ENCODE data around the gene SHMT1.
"Not testable (repeated sequence)": the region's sequence is repeated elsewhere in the genome, so short reads cannot be mapped to it uniquely, and the experiment has no call there.

SHMT1 gene

DNA sequence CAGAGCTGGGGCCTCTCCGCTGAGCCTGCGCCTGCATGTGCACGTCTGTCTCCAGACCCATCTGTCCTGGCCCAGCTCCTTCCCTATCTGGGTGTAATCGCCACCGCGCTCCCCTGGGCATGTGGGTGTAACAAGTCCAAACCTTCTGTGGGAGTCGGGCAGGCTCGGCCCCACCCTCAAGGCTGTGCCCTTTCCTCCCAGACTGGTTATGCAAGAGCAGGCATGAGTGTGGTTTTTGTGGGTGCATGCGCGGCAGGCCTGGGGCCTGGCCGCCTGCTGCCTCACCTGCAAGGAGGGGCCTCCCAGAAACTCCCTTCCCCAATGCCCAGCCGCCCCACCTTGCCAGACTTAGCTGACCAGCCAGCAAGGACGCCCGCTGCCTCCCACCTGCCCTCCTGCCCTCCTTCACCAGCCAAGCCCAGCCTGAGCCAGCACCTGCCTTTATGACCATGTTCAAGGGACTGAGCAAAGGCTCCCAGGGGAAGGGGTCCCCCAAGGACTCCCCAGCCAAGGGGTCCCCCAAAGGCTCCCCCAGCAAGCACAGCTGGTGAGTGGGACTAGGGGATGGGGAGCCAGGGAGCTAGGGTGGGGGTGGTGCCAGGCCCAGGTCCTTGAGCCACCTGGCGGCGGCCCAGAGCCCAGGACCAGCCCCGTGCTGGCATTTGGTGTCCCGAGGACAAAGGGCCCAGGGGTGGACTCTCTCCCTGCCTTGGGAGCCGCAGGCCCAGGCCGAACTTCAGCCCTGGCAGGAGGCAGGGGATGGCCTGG lies 14.3 kb upstream of the SHMT1 start, which contains the start of gene EVPLL:
TSS of gene EVPLL (plus strand) at position 342 of the 768 bp plus-strand sequence. CDS start 3,160 bp downstream, outside the sequence.
- no peak for DNase-seq

DNA sequence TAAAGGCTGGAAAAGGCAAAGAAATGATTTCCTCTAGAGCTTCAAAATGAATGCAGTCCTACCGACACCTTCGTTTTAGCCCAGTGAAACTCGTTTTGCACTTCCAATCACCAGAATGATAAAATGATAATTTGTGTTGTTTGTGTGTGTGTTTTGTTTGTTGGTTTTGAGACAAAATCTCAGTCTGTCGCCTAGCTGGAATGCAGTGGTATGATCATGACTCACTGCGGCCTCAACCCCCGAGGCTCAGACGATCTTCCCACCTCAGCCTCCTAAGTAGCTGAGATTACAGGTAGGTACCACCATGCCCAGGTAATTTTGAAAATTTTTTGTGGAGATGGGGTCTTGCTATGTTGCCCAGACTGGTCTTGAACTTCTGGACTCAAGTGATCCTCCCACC lies 10.9 kb upstream of the SHMT1 start:
- DNase-seq, result no peak

GRCh38 chr17:18373181-18373580 lies 9.8 kb upstream of the SHMT1 start:
- DNase-seq, result not testable (repeated sequence)

GRCh38 chr17:18371455-18371854 lies 8.1 kb upstream of the SHMT1 start:
- no peak for DNase-seq

GRCh38 chr17:18370761-18371160 lies 7.4 kb upstream of the SHMT1 start:
- DNase-seq, result no peak

DNA sequence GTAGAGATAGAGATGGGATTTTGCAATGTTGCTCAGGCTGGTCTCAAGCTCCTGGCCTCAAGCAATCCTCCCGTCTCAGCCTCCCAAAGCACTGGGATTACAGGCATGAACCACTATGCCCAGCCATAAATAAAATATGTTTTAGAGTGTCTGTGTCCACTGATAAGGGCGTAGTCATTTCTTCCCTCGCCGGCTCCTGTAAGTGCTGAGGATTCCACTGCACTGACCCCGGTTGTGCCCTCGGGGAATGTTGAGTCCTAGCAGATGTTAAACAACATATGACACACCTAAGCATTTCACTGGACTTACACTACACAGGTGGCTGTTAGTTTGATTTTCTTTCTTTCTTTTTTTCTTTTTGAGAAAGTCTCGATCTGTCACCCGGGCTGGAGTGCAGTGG lies 5.6 kb upstream of the SHMT1 start:
- DNase-seq, result no peak

GRCh38 chr17:18364166-18364565 lies 816 bp upstream of the SHMT1 start:
- DNase-seq, result no peak

GRCh38 chr17:18362698-18363100 lies 651 bp downstream of the SHMT1 start:
- no peak for DNase-seq

GRCh38 chr17:18361837-18362697 lies 1.3 kb downstream of the SHMT1 start:
- DNase-seq, result no peak

GRCh38 chr17:18360518-18360917 lies 2.8 kb downstream of the SHMT1 start:
- no peak for DNase-seq

GRCh38 chr17:18356624-18357023 lies 6.7 kb downstream of the SHMT1 start:
- no peak for DNase-seq

GRCh38 chr17:18353541-18353940 lies 9.8 kb downstream of the SHMT1 start:
- no peak for DNase-seq

- DNase-seq, result no peak
These were observed 19.3 kb downstream of the SHMT1 start for GRCh38 chr17:18344021-18344420.

GRCh38 chr17:18339933-18340332 lies 23.4 kb downstream of the SHMT1 start:
- no peak for DNase-seq

DNA sequence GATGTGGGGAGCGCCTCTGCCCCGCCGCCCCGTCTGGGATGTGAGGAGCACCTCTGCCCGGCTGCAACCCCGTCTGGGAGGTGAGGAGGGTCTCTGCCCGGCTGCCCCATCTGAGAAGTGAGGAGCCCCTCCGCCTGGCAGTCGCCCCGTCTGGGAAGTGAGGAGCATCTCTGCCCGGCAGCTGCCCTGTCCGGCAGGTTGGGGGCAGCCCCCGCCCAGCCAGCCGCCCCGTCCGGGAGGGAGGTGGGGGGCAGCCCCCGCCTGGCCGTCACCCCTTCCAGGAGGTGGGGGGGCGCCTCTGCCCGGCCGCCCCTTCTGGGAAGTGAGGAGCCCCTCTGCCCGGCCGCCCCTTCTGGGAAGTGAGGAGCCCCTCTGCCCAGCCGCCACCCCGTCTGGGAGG lies 25.2 kb downstream of the SHMT1 start:
- DNase-seq, result not testable (repeated sequence)

- DNase-seq, result no peak
These were observed 30.4 kb downstream of the SHMT1 start for GRCh38 chr17:18332909-18333489.

GRCh38 chr17:18331879-18332278 lies 31.5 kb downstream of the SHMT1 start:
- DNase-seq, result peak; percentile 15

- no peak for DNase-seq
These were observed 34.6 kb downstream of the SHMT1 start for GRCh38 chr17:18328643-18329204.

GRCh38 chr17:18327556-18327955 lies 35.8 kb downstream of the SHMT1 start:
- DNase-seq, result no peak

- DNase-seq, result no peak
These were observed 36.3 kb downstream of the SHMT1 start for GRCh38 chr17:18327093-18327492.

GRCh38 chr17:18326572-18326971 lies 36.8 kb downstream of the SHMT1 start:
- DNase-seq, result no peak

DNA sequence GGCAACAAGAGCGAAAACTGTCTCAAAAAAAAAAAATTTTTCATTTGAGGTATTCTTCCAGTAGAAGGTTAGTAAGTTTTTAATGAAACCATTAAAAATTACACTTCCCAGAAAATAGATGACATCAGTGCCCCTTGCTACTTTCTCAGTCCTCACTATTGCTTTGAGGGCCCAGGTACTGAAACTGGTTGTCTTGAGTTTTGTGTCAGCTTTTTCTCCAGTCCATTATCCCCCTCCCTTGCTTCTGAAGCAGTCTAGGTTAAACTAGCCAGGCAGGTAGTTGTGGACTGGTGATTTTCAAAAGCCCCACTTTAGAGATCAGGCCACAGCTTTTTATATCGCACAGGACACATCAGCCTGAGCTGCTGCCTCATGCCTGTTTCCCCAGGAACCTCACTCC lies 37.3 kb downstream of the SHMT1 start:
- DNase-seq, result no peak
